ENCODE data around the gene ARHGEF2. TPM values are rescaled to one million over a fixed set of nuclear protein-coding genes. Genes with fewer than 3 reads are reported as not detected.

The ARHGEF2 gene
- total and polyA plus RNA-seq, 2 donors (not counting 1 experiment from before 2014, with no cell fraction given) = 241 to 245 TPM

GRCh38 chr1:155947741-155948140 lies 30.6 kb downstream of the ARHGEF2 start:
- H2AFZ ChIP-seq (ENCODE audit: insufficient read depth, low read depth, low read length, poor library complexity, severe bottlenecking) = no peak overlapping the region
- H3K4me1 ChIP-seq (ENCODE audit: control insufficient read depth in 2 of 2, insufficient read depth in 2 of 2, low read length in 2 of 2) = peaks cover 47 to 50% of the 10 kb centered on the region in 2 donors
- H3K27me3 ChIP-seq (replicated peaks in 1 of 4; ENCODE audit: control extremely low read depth in 1 of 4, control insufficient read depth in 3 of 4, insufficient read depth in 4 of 4, low read length in 3 of 4) = no peaks in the 10 kb centered on the region
- ChIA-PET POLR2A (interaction anchor here (0.6 to 1.0 kb wide), 3 partner anchors 12 to 22 kb away, joined by 3 to 4 read pairs (median 4); no protein-coding TSS in a partner anchor), CTCF (interaction anchor here (1.0 to 1.8 kb wide), 6 partner anchors 9 to 42 kb away, joined by 3 to 8 read pairs (median 4); partner anchors contain the start of gene ARHGEF2)
- WGBS (ENCODE audit: insufficient coverage) = 100% methylated on average over 1 of the region's 8 CpGs
- no peak overlapping the region for H3K4me2 ChIP-seq (replicated peaks; ENCODE audit: low read depth, low read length, poor library complexity, severe bottlenecking)
- H3K36me3 ChIP-seq (replicated peaks in 1 of 2; ENCODE audit: control extremely low read depth in 1 of 2, control insufficient read depth in 1 of 2, extremely low read depth in 1 of 2, insufficient read depth in 2 of 2, low read length in 1 of 2) = peaks cover 0 to 58% of the 10 kb centered on the region in 2 experiments
- H4K20me1 ChIP-seq (ENCODE audit: control insufficient read depth, insufficient read depth, low read length, poor library complexity, severe bottlenecking) = peaks cover 28% of the 10 kb centered on the region
- no peaks in the 10 kb centered on the region for H3K9me3 Mint-ChIP-seq (ENCODE audit: insufficient read depth)
- no peak overlapping the region for H3K4me3 ChIP-seq (ENCODE audit: control extremely low read depth in 1 of 5, extremely low read depth in 1 of 5, insufficient read depth in 1 of 5, low read depth in 2 of 5, low read length in 4 of 5)
- H3K79me2 ChIP-seq (ENCODE audit: control insufficient read depth, insufficient read depth, low read length) = peaks cover 22% of the 10 kb centered on the region
- no peak overlapping the region for H3K4me3 Mint-ChIP-seq
- H3K9ac ChIP-seq (ENCODE audit: low read length) = no peak overlapping the region
- H3K9me3 ChIP-seq (ENCODE audit: control extremely low read depth in 1 of 3, control insufficient read depth in 2 of 3, insufficient read depth in 1 of 3, low read length in 2 of 3) = no peaks in the 10 kb centered on the region
- peak overlapping the region in 1 of 2 donors; percentile 89 for H3K27ac ChIP-seq (ENCODE audit: low read length in 2 of 2)
- H3K4me1 Mint-ChIP-seq = peaks cover 45% of the 10 kb centered on the region
- H3K27me3 Mint-ChIP-seq = no peaks in the 10 kb centered on the region
- no peak for ATAC-seq (ENCODE audit: low read depth)
- intact Hi-C loops (cut with micrococcal nuclease) = no loop called here
- DNase-seq = no peak
- no peak for TF ChIP-seq EZH2 (IDR thresholded peaks at IDR 0.05; ENCODE audit: borderline replicate concordance, insufficient read depth, low read depth, low read length, poor library complexity, severe bottlenecking)
- no peak for TF ChIP-seq CTCF (IDR thresholded peaks at IDR 0.05)
- peak overlapping the region; percentile 92 for H3K27ac Mint-ChIP-seq

GRCh38 chr1:155947292-155947691 lies 31.1 kb downstream of the ARHGEF2 start:
- Histone ChIP-seq H3K27me3 (replicated peaks in 1 of 4; ENCODE audit: control extremely low read depth in 1 of 4, control insufficient read depth in 3 of 4, insufficient read depth in 4 of 4, low read length in 3 of 4) (no peaks in the 10 kb centered on the region), H3K36me3 (replicated peaks in 1 of 2; ENCODE audit: control extremely low read depth in 1 of 2, control insufficient read depth in 1 of 2, extremely low read depth in 1 of 2, insufficient read depth in 2 of 2, low read length in 1 of 2) (peaks cover 0 to 53% of the 10 kb centered on the region in 2 experiments), H3K9me3 (ENCODE audit: control extremely low read depth in 1 of 3, control insufficient read depth in 2 of 3, insufficient read depth in 1 of 3, low read length in 2 of 3) (no peaks in the 10 kb centered on the region), H3K79me2 (ENCODE audit: control insufficient read depth, insufficient read depth, low read length) (peaks cover 17% of the 10 kb centered on the region), H3K9ac (ENCODE audit: low read length) (no peak overlapping the region), H3K4me3 (ENCODE audit: control extremely low read depth in 1 of 5, extremely low read depth in 1 of 5, insufficient read depth in 1 of 5, low read depth in 2 of 5, low read length in 4 of 5) (no peak overlapping the region), H3K4me2 (replicated peaks; ENCODE audit: low read depth, low read length, poor library complexity, severe bottlenecking) (peak overlapping the region; percentile 83), H2AFZ (ENCODE audit: insufficient read depth, low read depth, low read length, poor library complexity, severe bottlenecking) (no peak overlapping the region), H3K27ac (ENCODE audit: low read length in 2 of 2) (peak overlapping the region; percentile 76 to 89), H3K4me1 (ENCODE audit: control insufficient read depth in 2 of 2, insufficient read depth in 2 of 2, low read length in 2 of 2) (peaks cover 51 to 54% of the 10 kb centered on the region in 2 donors), H4K20me1 (ENCODE audit: control insufficient read depth, insufficient read depth, low read length, poor library complexity, severe bottlenecking) (peaks cover 23% of the 10 kb centered on the region)
- ChIA-PET CTCF (interaction anchor here (1.1 to 1.8 kb wide), 4 partner anchors 8 to 42 kb away, joined by 3 to 8 read pairs (median 5); no protein-coding TSS in a partner anchor), POLR2A (interaction anchor here (0.6 to 1.0 kb wide), 3 partner anchors 13 to 23 kb away, joined by 3 to 4 read pairs (median 4); no protein-coding TSS in a partner anchor)
- H3K9me3 Mint-ChIP-seq (ENCODE audit: insufficient read depth) = no peaks in the 10 kb centered on the region
- DNase-seq (no peak), ATAC-seq (ENCODE audit: low read depth) (no peak)
- intact Hi-C loops (cut with micrococcal nuclease) = no loop called here
- peak overlapping the region; percentile 92 for H3K27ac Mint-ChIP-seq
- H3K27me3 Mint-ChIP-seq = no peaks in the 10 kb centered on the region
- TF ChIP-seq CTCF (IDR thresholded peaks at IDR 0.05) (no peak), EZH2 (IDR thresholded peaks at IDR 0.05; ENCODE audit: borderline replicate concordance, insufficient read depth, low read depth, low read length, poor library complexity, severe bottlenecking) (no peak)
- H3K4me1 Mint-ChIP-seq = peaks cover 50% of the 10 kb centered on the region
- 69% methylated on average over 3 of the region's 4 CpGs for WGBS (ENCODE audit: insufficient coverage)
- H3K4me3 Mint-ChIP-seq = peak overlapping the region; percentile 9
